Mesenchymal stem cell (in vitro differentiated cells and primary cell): Measurements from ENCODE around the gene DCLK1.

Source experiments
- DNase-seq: peaks from one replicate; pipeline ENCODE4 v3.0.0-alpha.2; 2013
- H2AFZ ChIP-seq: one replicate; pipeline ENCODE4 v1.6.1; 2013; ENCODE audit warnings: low read depth, mild to moderate bottlenecking, control low read depth, inconsistent platforms, low read length, moderate library complexity
- H2AK5ac ChIP-seq: 2 replicates; pipeline ENCODE4 v1.6.1; 2013; ENCODE audit warnings: low read length, moderate library complexity, mild to moderate bottlenecking, inconsistent platforms; ENCODE audit not compliant: severe bottlenecking
- H2BK120ac ChIP-seq: one replicate; pipeline ENCODE4 v1.6.1; 2013; ENCODE audit warnings: low read depth, mild to moderate bottlenecking, inconsistent platforms, low read length, moderate library complexity
- H2BK12ac ChIP-seq, 2 experiments: one replicate each; pipeline ENCODE4 v1.6.1; 2013; ENCODE audit warnings: inconsistent platforms in 2 of 2, low read length in 2 of 2, mild to moderate bottlenecking in 2 of 2, moderate library complexity in 2 of 2, control low read depth in 1 of 2
- H2BK15ac ChIP-seq: one replicate; pipeline ENCODE4 v1.6.1; 2013; ENCODE audit warnings: mild to moderate bottlenecking, low read depth, inconsistent platforms; ENCODE audit not compliant: poor library complexity, severe bottlenecking
- H2BK5ac ChIP-seq: 2 replicates; pipeline ENCODE4 v1.6.1; 2013; ENCODE audit warnings: low read depth, mild to moderate bottlenecking, low read length, control low read depth, inconsistent platforms; ENCODE audit not compliant: poor library complexity, severe bottlenecking
- H3K14ac ChIP-seq, 2 experiments: one replicate each; pipeline ENCODE4 v1.6.1; 2013; ENCODE audit warnings: inconsistent platforms in 2 of 2, low read length in 2 of 2, control low read depth in 1 of 2, mild to moderate bottlenecking in 1 of 2, moderate library complexity in 1 of 2
- H3K18ac ChIP-seq, 2 experiments: one replicate each; pipeline ENCODE4 v1.6.1; 2013; ENCODE audit warnings: inconsistent platforms in 2 of 2, low read length in 2 of 2, control low read depth in 1 of 2, low read depth in 1 of 2, mild to moderate bottlenecking in 1 of 2
- H3K23ac ChIP-seq, 2 experiments: one replicate each; pipeline ENCODE4 v1.6.1; 2013; ENCODE audit warnings: inconsistent platforms in 2 of 2, low read length in 2 of 2, mild to moderate bottlenecking in 2 of 2, moderate library complexity in 2 of 2, control low read depth in 1 of 2
- H3K27ac ChIP-seq: 2 replicates; pipeline ENCODE4 v1.5.1; 2013; ENCODE audit warnings: mild to moderate bottlenecking, moderate library complexity, low read length, control low read depth, inconsistent platforms; ENCODE audit not compliant: poor library complexity, severe bottlenecking
- H3K27me3 ChIP-seq, 2 experiments: 2 replicates each; pipeline versions ENCODE4 v1.6.1 to v1.7.0; 2013; ENCODE audit warnings: low read length in 2 of 2, mild to moderate bottlenecking in 2 of 2, moderate library complexity in 2 of 2, control low read depth in 1 of 2, inconsistent platforms in 1 of 2; ENCODE audit not compliant: control insufficient read depth in 1 of 2, insufficient read depth in 1 of 2
- H3K36me3 ChIP-seq, 2 experiments: 2 replicates each; pipeline versions ENCODE4 v1.6.1 to v1.7.0; 2013; ENCODE audit warnings: low read length in 2 of 2, control low read depth in 1 of 2, inconsistent platforms in 1 of 2, low read depth in 1 of 2, mild to moderate bottlenecking in 1 of 2; ENCODE audit not compliant: insufficient read depth in 2 of 2, control insufficient read depth in 1 of 2
- H3K4ac ChIP-seq, 2 experiments: one replicate each; pipeline ENCODE4 v1.6.1; 2013; ENCODE audit warnings: inconsistent platforms in 2 of 2, low read length in 2 of 2, mild to moderate bottlenecking in 2 of 2, moderate library complexity in 2 of 2, control low read depth in 1 of 2, low read depth in 1 of 2
- H3K4me1 ChIP-seq: 2 replicates; pipeline ENCODE4 v1.6.1; 2013; ENCODE audit warnings: low read depth, low read length, control low read depth; ENCODE audit not compliant: control insufficient read depth, insufficient read depth
- H3K4me2 ChIP-seq: 2 replicates; pipeline ENCODE4 v1.6.1; 2013; ENCODE audit warnings: low read length, mild to moderate bottlenecking, inconsistent platforms; ENCODE audit not compliant: poor library complexity, severe bottlenecking
- H3K4me3 ChIP-seq, 2 experiments: 2 replicates each; pipeline versions ENCODE4 v1.5.1 to v1.7.0; 2013; ENCODE audit warnings: low read length in 2 of 2, mild to moderate bottlenecking in 2 of 2, control low read depth in 1 of 2, low read depth in 1 of 2; ENCODE audit not compliant: insufficient read depth in 1 of 2
- H3K79me1 ChIP-seq: replicated peaks from 2 replicates; pipeline ENCODE4 v1.6.1; 2013; ENCODE audit warnings: mild to moderate bottlenecking, control low read depth, low read length, inconsistent platforms; ENCODE audit not compliant: poor library complexity, severe bottlenecking
- H3K9ac ChIP-seq: 2 replicates; pipeline ENCODE4 v1.7.0; 2013; ENCODE audit warnings: mild to moderate bottlenecking, low read length, moderate library complexity
- H3K9me3 ChIP-seq: 2 replicates; pipeline ENCODE4 v1.7.0; 2013; ENCODE audit warnings: mild to moderate bottlenecking, low read length; ENCODE audit not compliant: control insufficient read depth
- H4K8ac ChIP-seq: one replicate; pipeline ENCODE4 v1.6.1; 2013; ENCODE audit warnings: inconsistent platforms, mild to moderate bottlenecking, low read length, moderate library complexity
- H4K91ac ChIP-seq: one replicate; pipeline ENCODE4 v1.6.1; 2013; ENCODE audit warnings: mild to moderate bottlenecking, low read length, inconsistent platforms
- WGBS: methylation state at CpG from one replicate; pipeline ENCODE4 v1.1.7; 2013; ENCODE audit warnings: mixed read lengths; 5-methylcytosine and 5-hydroxymethylcytosine counted together

Gene DCLK1

GRCh38 chr13:35930665-35931631 is 200.2 kb downstream of the DCLK1 start:
- Histone ChIP-seq H3K4me1 (peaks cover 4% of the 10 kb centered on the region), H3K4me2 (no peak overlapping the region), H2BK5ac (no peak overlapping the region), H3K14ac (no peak overlapping the region), H2BK15ac (no peak overlapping the region), H3K23ac (no peak overlapping the region), H2AFZ (no peak overlapping the region), H3K4me3 (no peak overlapping the region), H3K36me3 (peaks cover 0 to 18% of the 10 kb centered on the region in 2 experiments), H2BK12ac (no peak overlapping the region), H2AK5ac (no peak overlapping the region), H3K18ac (no peak overlapping the region), H4K8ac (no peak overlapping the region), H3K4ac (no peak overlapping the region), H4K91ac (no peak overlapping the region), H3K9ac (no peak overlapping the region), H3K27ac (no peak overlapping the region), H3K9me3 (peaks cover 15% of the 10 kb centered on the region), H3K27me3 (no peaks in the 10 kb centered on the region), H3K79me1 (no peaks in the 10 kb centered on the region), H2BK120ac (no peak overlapping the region)
- DNase-seq, result no peak
- WGBS, result 43% methylated on average over 3 of the region's 4 CpGs

DNA sequence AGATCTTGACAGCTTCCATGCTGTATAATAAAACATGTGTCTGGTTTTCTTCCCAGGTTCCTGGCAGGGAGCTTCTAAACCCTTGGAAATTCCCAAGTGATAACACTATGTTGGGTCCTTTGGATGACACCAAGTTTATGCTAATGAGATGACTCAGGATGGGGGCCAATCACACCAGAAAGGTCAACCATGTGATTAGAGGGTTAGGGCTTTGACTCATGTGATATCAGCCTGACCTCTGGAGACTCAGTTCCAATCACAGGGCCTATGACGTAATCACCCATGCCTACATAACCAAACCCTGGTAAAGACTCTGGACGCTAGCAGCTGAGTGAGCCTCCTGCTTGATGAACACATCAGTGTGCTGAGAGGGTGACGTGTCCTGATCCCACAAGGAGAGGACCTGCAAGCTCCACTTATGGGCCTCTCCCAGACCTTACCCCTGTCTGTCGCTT is 203.6 kb downstream of the DCLK1 start:
- H3K18ac ChIP-seq, result no peak overlapping the region
- H2AK5ac ChIP-seq, result no peak overlapping the region
- no peak overlapping the region for H4K8ac ChIP-seq
- H3K4me2 ChIP-seq, result no peak overlapping the region
- no peaks in the 10 kb centered on the region for H3K27me3 ChIP-seq
- H2BK120ac ChIP-seq, result no peak overlapping the region
- no peak overlapping the region for H3K27ac ChIP-seq
- no peak overlapping the region for H2BK12ac ChIP-seq
- H3K4me1 ChIP-seq, result peaks cover 9% of the 10 kb centered on the region
- H3K14ac ChIP-seq, result no peak overlapping the region
- peak; percentile 61 for DNase-seq
- no peak overlapping the region for H2BK5ac ChIP-seq
- no peak overlapping the region for H2BK15ac ChIP-seq
- no peak overlapping the region for H2AFZ ChIP-seq
- H3K9me3 ChIP-seq, result peaks cover 15% of the 10 kb centered on the region
- H3K9ac ChIP-seq, result peak overlapping the region; percentile 64
- no peak overlapping the region for H3K23ac ChIP-seq
- H3K36me3 ChIP-seq, result peaks cover 0 to 18% of the 10 kb centered on the region in 2 experiments
- H3K4ac ChIP-seq, result no peak overlapping the region
- H4K91ac ChIP-seq, result no peak overlapping the region
- H3K4me3 ChIP-seq, result no peak overlapping the region
- WGBS, result 36% methylated on average over 4 of the region's 4 CpGs
- H3K79me1 ChIP-seq, result no peaks in the 10 kb centered on the region

- WGBS, result no CpG with 5 or more reads among the region's 2 CpGs
- H3K9ac ChIP-seq, result peak overlapping the region; percentile 64
- H3K4me2 ChIP-seq, result no peak overlapping the region
- no peak overlapping the region for H4K91ac ChIP-seq
- no peak overlapping the region for H2BK5ac ChIP-seq
- H3K27me3 ChIP-seq, result no peaks in the 10 kb centered on the region
- no peak overlapping the region for H2BK120ac ChIP-seq
- DNase-seq, result peak; percentile 1
- no peak overlapping the region for H3K27ac ChIP-seq
- H2AFZ ChIP-seq, result no peak overlapping the region
- no peak overlapping the region for H3K4ac ChIP-seq
- peaks cover 0 to 15% of the 10 kb centered on the region in 2 experiments for H3K36me3 ChIP-seq
- no peak overlapping the region for H2BK15ac ChIP-seq
- H4K8ac ChIP-seq, result no peak overlapping the region
- peak overlapping the region; percentile 65 for H2AK5ac ChIP-seq
- H3K18ac ChIP-seq, result no peak overlapping the region
- peaks cover 9% of the 10 kb centered on the region for H3K4me1 ChIP-seq
- no peak overlapping the region for H3K14ac ChIP-seq
- H2BK12ac ChIP-seq, result no peak overlapping the region
- H3K4me3 ChIP-seq, result no peak overlapping the region
- H3K79me1 ChIP-seq, result no peaks in the 10 kb centered on the region
- H3K9me3 ChIP-seq, result peaks cover 14% of the 10 kb centered on the region
- H3K23ac ChIP-seq, result no peak overlapping the region
Measured at GRCh38 chr13:35926859-35927530, 204.2 kb downstream of the DCLK1 start.

DNA sequence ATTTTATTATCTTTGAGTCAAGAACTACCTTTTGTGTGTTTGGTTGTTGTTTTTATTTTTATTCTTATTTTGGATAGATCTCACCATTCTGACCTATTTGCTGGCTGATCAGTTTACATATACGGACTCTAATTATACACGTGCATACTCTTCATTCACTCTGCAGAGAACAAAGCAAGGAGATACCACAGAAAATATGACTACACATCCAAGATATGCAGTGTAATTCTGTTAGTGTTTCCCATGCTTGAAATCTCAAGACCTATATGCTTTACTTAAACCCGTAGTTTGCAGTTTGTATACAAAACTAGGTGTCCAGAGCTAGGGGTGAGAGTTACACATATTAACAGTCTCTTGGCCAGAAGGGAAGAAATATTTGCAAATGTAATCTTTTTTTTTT is 205.5 kb downstream of the DCLK1 start:
- Histone ChIP-seq H2AFZ (no peak overlapping the region), H3K9me3 (peaks cover 3% of the 10 kb centered on the region), H3K4me1 (peaks cover 9% of the 10 kb centered on the region), H3K4me2 (no peak overlapping the region), H4K8ac (no peak overlapping the region), H3K14ac (no peak overlapping the region), H2BK5ac (no peak overlapping the region), H3K27me3 (no peaks in the 10 kb centered on the region), H3K4me3 (no peak overlapping the region), H3K79me1 (no peaks in the 10 kb centered on the region), H3K4ac (no peak overlapping the region), H2BK120ac (no peak overlapping the region), H2AK5ac (no peak overlapping the region), H3K27ac (no peak overlapping the region), H3K18ac (no peak overlapping the region), H3K9ac (no peak overlapping the region), H2BK15ac (no peak overlapping the region), H4K91ac (no peak overlapping the region), H2BK12ac (no peak overlapping the region), H3K23ac (no peak overlapping the region), H3K36me3 (peaks cover 0 to 2% of the 10 kb centered on the region in 2 experiments)
- WGBS, result 55% methylated on average over 3 of the region's 3 CpGs
- DNase-seq, result no peak
